Measurements from ENCODE around the gene GAPDHS. TPM values are rescaled to one million over a fixed set of nuclear protein-coding genes. Genes with fewer than 3 reads are reported as not detected.

The GAPDHS gene
- total RNA-seq, 2 donors from 2014 or later, result 13.4 TPM; not detected in 1

- Histone ChIP-seq H3K4me3 (no peak overlapping the region), H3K4me1 (replicated peaks) (no peaks in the 10 kb centered on the region), H3K27me3 (replicated peaks; ENCODE audit: insufficient read depth) (no peaks in the 10 kb centered on the region), H3K27ac (no peak overlapping the region), H3K36me3 (no peaks in the 10 kb centered on the region), H3K9me3 (no peaks in the 10 kb centered on the region)
- 63% methylated on average over 6 of the region's 6 CpGs for WGBS
- intact Hi-C loops (cut with DNase I), result no loop called here
- TF ChIP-seq, protein P1, sequence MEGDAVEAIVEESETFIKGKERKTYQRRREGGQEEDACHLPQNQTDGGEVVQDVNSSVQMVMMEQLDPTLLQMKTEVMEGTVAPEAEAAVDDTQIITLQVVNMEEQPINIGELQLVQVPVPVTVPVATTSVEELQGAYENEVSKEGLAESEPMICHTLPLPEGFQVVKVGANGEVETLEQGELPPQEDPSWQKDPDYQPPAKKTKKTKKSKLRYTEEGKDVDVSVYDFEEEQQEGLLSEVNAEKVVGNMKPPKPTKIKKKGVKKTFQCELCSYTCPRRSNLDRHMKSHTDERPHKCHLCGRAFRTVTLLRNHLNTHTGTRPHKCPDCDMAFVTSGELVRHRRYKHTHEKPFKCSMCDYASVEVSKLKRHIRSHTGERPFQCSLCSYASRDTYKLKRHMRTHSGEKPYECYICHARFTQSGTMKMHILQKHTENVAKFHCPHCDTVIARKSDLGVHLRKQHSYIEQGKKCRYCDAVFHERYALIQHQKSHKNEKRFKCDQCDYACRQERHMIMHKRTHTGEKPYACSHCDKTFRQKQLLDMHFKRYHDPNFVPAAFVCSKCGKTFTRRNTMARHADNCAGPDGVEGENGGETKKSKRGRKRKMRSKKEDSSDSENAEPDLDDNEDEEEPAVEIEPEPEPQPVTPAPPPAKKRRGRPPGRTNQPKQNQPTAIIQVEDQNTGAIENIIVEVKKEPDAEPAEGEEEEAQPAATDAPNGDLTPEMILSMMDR (IDR thresholded peaks at IDR 0.05), result no peak
- TF ChIP-seq POLR2AphosphoS5 (IDR thresholded peaks at IDR 0.05), result no peak
- TF ChIP-seq POLR2A (IDR thresholded peaks at IDR 0.05), result no peak
- DNase-seq (ENCODE audit: low spot score), result no peak
Measured at GRCh38 chr19:35539314-35539713, 6.1 kb downstream of the GAPDHS start.

DNA sequence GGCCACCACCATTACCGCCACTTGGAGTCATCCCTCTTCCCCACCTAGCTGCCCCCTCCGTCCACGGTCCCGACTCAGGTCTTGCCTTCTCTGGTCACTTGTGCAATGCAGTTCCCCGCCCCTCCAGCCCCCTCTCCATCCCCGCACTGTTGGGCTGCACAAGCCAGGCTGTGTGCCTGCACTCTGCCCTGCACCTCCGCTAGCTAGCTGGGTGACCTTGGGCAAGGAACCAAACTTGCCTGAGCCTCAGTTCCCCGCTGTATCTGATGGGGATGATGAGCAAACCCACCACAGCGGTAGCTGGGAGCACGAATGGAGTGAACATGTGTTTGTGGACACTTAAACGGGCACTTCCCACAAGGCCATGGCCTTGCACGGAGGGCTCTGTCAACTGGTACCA lies 6.6 kb downstream of the GAPDHS start:
- Histone ChIP-seq H3K4me3 (no peak overlapping the region), H3K9me3 (no peaks in the 10 kb centered on the region), H3K27ac (no peak overlapping the region), H3K4me1 (replicated peaks) (no peaks in the 10 kb centered on the region), H3K36me3 (no peaks in the 10 kb centered on the region), H3K27me3 (replicated peaks; ENCODE audit: insufficient read depth) (no peaks in the 10 kb centered on the region)
- no peak for DNase-seq (ENCODE audit: low spot score)
- no peak for TF ChIP-seq POLR2AphosphoS5 (IDR thresholded peaks at IDR 0.05)
- TF ChIP-seq, protein P1 (IDR thresholded peaks at IDR 0.05), result no peak
- intact Hi-C loops (cut with DNase I), result no loop called here
- 91% methylated on average over 12 of the region's 12 CpGs for WGBS

DNA sequence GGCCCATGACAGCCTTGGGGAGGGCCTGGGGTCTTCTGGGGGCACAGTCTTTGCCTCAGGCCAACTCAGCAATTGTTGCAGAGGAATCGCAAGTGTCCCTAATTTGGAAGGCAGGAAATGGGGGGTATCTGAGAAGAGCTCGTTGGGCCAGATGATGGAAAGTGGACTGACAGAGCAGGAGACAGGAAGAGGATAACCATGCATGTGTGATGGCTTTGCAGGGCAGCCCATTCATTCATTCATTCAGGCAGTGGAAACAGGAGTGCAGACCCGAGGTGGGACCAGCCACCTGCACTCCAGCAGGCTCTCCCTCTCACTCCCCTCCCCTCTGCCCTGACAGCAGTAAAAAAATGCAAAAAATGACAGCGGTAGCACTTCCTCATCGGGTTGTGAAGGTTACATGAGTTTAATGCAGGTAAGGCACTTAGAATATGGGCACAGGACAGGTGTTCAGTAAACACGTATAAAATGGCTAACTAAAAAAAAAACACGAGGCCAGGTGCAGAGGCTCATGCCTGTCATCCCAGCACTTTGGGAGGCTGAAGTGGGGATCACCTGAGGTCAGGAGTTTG lies 7.2 kb downstream of the GAPDHS start:
- no peak overlapping the region for H3K4me3 ChIP-seq
- intact Hi-C loops (cut with DNase I), result no loop called here
- TF ChIP-seq POLR2AphosphoS5 (IDR thresholded peaks at IDR 0.05) (no peak), POLR2A (IDR thresholded peaks at IDR 0.05) (no peak)
- TF ChIP-seq, protein P1 (IDR thresholded peaks at IDR 0.05), result no peak
- WGBS, result 68% methylated on average over 7 of the region's 7 CpGs
- no peak overlapping the region for H3K27ac ChIP-seq
- no peak for DNase-seq (ENCODE audit: low spot score)
- no peaks in the 10 kb centered on the region for H3K9me3 ChIP-seq
- H3K36me3 ChIP-seq, result no peaks in the 10 kb centered on the region
- no peaks in the 10 kb centered on the region for H3K27me3 ChIP-seq (replicated peaks; ENCODE audit: insufficient read depth)
- no peaks in the 10 kb centered on the region for H3K4me1 ChIP-seq (replicated peaks)

DNA sequence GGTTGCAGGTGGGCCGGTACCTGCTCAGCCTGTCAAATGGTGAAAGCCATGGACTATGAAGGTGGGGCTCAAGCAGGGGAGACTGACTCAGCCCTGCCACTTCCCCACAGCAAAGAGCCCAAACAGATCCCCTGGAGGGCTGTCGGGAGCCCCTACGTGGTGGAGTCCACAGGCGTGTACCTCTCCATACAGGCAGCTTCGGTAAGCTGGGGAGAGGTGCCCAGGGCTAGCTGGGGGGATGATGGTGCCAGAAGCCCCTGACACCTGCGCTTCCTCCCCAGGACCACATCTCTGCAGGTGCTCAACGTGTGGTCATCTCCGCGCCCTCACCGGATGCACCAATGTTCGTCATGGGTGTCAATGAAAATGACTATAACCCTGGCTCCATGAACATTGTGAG lies 9.0 kb downstream of the GAPDHS start:
- Histone ChIP-seq H3K4me1 (replicated peaks) (peaks cover 6% of the 10 kb centered on the region), H3K9me3 (no peaks in the 10 kb centered on the region), H3K36me3 (no peaks in the 10 kb centered on the region), H3K27me3 (replicated peaks; ENCODE audit: insufficient read depth) (no peaks in the 10 kb centered on the region), H3K27ac (no peak overlapping the region), H3K4me3 (no peak overlapping the region)
- intact Hi-C loops (cut with DNase I), result no loop called here
- no peak for DNase-seq (ENCODE audit: low spot score)
- WGBS, result 91% methylated on average over 11 of the region's 11 CpGs
- TF ChIP-seq, protein P1 (IDR thresholded peaks at IDR 0.05), result no peak
- TF ChIP-seq POLR2A (IDR thresholded peaks at IDR 0.05) (no peak), POLR2AphosphoS5 (IDR thresholded peaks at IDR 0.05) (no peak)

DNA sequence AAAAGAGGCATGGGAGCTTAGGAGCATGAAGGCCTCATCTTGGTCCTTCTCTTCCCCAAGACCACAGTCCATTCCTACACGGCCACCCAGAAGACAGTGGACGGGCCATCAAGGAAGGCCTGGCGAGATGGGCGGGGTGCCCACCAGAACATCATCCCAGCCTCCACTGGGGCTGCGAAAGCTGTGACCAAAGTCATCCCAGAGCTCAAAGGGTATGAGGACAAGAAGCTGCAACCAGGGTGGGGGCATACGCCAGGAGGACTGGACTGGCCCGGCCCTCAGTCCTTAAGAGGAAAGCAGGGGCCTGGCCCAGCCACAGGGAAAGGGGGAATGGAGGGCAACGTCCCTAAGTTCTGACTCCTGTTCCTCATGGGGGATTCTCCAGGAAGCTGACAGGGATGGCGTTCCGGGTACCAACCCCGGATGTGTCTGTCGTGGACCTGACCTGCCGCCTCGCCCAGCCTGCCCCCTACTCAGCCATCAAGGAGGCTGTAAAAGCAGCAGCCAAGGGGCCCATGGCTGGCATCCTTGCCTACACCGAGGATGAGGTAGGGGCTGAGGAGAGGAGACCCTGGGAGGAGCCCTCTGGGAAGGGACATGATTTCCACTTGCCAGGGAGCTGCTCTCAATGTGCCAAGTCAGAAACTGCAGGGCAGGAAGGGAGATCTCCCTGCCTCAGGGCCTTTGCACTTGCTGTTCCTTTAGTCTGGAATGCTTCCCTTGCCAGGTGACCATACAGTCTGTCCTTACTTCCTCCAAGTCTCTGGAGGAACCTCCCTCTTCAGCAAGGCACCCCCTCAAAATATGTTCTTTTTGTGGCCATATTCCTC lies 10.2 kb downstream of the GAPDHS start:
- DNase-seq (ENCODE audit: low spot score), result no peak
- Histone ChIP-seq H3K27ac (no peak overlapping the region), H3K4me3 (no peak overlapping the region), H3K4me1 (replicated peaks) (peaks cover 6% of the 10 kb centered on the region), H3K27me3 (replicated peaks; ENCODE audit: insufficient read depth) (no peaks in the 10 kb centered on the region), H3K36me3 (no peaks in the 10 kb centered on the region), H3K9me3 (no peaks in the 10 kb centered on the region)
- 90% methylated on average over 15 of the region's 15 CpGs for WGBS
- TF ChIP-seq, protein P1 (IDR thresholded peaks at IDR 0.05), result no peak
- no peak for TF ChIP-seq POLR2A (IDR thresholded peaks at IDR 0.05)
- no peak for TF ChIP-seq POLR2AphosphoS5 (IDR thresholded peaks at IDR 0.05)
- intact Hi-C loops (cut with DNase I), result no loop called here
